ENCODE results near the gene IGF2BP2.
"Not testable (repeated sequence)": the region's sequence is repeated elsewhere in the genome, so short reads cannot be mapped to it uniquely, and the experiment has no call there.

IGF2BP2 gene

GRCh38 chr3:185831990-185832389, 7.1 kb upstream of the IGF2BP2 start:
- FAIRE-seq: no peak

DNA sequence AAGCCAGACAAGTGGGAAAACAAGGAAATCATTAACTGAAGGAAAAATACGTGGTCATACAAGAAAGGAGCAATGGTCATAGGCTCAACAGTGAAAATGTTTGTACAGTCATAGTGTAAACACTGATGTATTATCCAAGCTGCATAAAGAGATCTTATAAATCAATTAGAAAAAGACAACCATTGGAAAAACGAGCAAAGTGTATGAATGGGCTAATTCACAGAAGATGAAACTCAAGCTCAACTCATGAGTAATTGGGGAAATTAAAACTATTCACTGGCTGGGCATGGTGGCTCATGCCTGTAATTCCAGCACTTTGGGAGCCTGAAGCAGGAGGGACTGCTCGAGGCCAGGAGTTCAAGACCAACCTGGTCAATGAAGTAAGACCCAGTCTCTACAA, 6.4 kb upstream of the IGF2BP2 start:
- no peak for FAIRE-seq

GRCh38 chr3:185830018-185830797, 5.4 kb upstream of the IGF2BP2 start:
- no peak for FAIRE-seq

- no peak for FAIRE-seq
These were observed 3.9 kb upstream of the IGF2BP2 start for GRCh38 chr3:185828755-185829154.

DNA sequence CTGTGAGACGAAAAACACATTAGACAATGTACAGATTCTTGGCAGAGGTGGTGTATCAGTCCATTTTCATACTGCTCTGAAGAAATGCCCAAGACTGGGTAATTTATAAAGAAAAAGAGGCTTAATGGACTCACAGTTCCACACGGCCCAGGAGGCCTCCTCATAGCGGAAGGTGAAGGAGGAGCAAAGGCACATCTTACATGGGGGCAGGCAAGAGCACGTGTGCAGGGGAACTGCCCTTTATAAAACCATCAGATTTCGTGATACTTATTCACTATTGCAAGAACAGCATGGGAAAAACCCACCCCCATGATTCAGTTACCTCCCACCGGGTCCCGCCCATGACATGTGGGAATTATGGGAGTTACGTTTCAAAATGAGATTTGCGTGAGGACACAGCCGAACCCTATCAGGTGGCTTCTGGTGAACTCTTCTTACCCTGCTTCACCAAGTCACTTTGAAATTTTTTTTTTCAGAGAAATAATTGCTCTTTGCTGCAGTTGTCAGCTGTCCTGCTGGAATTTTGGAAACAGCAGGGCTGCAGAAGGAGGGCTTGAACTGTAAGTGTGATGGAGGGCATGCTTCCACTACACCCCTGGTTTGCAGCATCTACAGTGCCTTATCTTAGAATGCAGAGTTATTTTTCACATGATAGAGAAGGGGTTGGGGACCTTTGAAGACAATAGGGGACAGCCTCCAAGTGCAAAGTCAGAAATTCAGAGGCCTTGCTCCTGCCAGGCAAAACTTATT, 2.9 kb upstream of the IGF2BP2 start:
- no peak for FAIRE-seq

GRCh38 chr3:185825639-185826481, 1.0 kb upstream of the IGF2BP2 start:
- no peak for FAIRE-seq

GRCh38 chr3:185824051-185825005, 514 bp downstream of the IGF2BP2 start:
- FAIRE-seq: no peak

- no peak for FAIRE-seq
These were observed 1.5 kb downstream of the IGF2BP2 start for GRCh38 chr3:185823078-185824044.

DNA sequence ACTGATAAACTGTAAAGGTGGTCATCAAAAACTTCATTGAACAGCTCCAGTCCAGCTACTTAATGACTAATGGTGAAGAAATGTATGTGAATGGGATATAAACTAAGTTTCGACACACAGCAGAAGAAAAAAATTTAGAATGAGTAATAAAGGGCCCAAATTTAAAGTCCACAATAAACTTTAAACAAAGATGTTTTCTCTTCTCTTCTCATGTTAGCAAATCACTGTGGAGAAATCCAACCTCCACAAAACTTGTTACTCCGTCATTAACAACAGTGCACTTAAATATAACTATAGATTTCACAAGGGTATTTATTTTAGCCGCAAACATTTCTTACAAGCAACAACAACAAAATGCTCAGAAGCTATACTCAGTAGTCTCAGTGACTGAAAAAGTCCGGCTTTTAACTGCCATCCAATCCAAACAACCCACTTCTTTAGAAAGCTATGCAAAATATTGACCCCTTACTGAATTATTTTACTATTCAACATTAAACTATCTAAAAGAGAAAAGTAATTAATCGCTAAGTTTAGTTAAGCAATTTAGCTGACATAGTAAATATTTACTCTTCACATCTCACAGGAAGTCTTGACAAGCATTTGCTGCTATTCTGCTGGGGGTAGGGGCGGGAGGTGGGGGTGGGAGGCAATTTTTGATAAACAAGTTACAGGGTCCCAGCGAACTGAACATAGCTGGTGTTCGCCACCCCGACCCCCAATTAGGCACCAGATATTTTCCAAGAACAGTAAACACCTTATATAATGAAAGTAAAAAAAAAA, 2.4 kb downstream of the IGF2BP2 start:
- FAIRE-seq: no peak

DNA sequence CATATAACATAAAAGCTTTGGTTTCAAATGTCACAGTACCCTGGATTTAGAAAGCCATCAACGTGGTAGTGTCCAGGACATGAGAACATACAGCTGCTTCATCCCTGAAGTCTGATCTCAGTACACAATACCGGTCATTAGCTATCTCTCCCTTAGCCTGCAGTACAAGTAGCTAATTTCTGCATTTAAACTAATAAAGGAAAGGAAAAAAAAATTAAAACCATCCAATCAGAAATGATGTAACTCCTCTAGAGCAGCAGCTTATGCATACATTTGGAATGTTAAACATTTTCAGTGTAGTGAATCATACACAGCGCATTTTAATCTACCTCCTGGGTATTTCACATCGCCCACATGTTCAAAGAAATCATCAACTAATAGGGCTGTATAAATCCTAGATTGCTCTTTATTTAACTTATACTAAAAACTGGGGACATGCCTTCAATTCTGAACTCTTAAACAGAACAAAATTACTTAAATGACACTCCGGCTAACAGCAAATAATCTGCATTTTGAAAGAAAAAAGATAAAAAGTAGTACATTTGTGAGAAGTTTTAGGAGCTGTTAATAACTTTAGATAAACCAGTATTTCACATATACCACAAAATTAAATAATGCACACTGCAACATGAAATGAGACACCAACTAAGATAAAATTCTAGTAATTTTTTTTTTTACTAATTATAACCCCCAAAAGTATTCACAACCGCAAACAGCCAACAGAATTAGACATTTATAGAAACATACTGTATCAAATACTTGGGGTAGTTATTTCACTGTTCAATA, 3.7 kb downstream of the IGF2BP2 start:
- FAIRE-seq: peak; percentile 93

GRCh38 chr3:185818267-185818875, 6.5 kb downstream of the IGF2BP2 start:
- FAIRE-seq: no peak

DNA sequence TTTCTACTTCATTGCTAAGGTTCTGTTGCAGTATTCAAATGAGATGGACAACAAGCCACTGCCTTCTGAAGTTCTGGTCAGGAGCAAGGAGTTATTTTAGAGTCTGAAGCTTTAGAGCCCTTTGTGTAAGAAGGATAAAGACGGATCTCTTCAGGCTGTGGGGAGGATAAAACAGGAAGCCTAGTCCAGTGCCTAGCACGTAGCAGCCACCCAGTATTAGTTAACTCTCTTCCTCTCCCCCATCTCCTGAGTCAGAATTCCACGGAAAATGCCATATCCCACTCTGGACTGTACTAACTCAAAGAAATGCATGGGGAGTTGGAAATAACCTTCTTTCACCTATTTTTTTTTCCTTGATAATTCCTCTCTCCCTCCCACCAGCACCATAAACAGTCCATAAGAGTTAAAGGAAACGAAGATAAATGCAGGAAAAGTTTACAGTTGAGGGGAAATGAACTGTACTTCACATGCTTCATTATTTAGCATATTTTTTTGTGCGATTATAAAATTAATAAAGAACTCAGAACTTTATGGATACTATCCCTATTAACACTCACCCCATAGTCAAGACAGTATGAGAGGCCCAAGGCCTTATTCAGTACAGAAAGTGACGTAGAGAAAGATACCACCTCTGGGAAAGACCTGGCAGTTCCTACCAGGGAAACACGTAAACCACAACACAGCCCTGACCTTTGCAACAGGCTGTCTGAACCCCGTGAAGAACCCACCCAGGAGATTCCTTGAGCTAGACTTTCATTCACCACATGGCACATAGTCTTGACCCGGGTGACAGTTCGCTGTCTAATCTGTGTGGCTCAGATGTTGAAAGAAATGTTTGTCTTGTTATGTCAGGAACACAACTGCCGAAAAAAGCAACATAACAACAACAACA, 9.2 kb downstream of the IGF2BP2 start:
- FAIRE-seq: no peak

DNA sequence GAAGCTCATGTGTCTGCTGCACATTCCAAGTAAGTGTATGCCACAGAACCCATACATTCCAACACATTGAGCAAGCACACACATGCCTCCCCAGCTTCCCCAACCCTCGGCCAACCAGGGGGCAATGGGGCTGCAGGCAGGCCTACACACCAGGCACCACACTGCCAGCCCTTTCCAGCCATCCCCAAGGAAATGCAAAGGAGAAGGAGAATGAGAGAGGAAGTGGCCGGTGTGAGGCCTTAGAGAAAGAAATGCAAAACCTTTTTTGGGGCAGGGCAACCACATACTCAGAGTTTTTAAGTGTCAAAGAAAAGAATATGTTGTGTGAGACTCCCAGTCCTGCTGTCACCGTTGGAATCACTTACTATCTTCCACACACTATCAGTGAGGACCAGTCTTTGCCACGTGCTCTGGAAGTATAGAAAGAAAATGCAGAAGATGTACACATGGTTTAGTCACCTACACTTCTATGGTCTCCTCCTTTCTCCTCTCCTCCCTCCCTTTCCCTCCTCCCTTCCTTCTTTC, 11.1 kb downstream of the IGF2BP2 start:
- no peak for FAIRE-seq

- FAIRE-seq: peak; percentile 72
These were observed 11.6 kb downstream of the IGF2BP2 start for GRCh38 chr3:185813205-185813604.

GRCh38 chr3:185807445-185808068, 17.3 kb downstream of the IGF2BP2 start:
- FAIRE-seq: peak; percentile 64

- FAIRE-seq: not testable (repeated sequence)
These were observed 26.1 kb downstream of the IGF2BP2 start for GRCh38 chr3:185798831-185799110.

All from A204.1 (cell line).